ENCODE measurements around the gene INCA1. TPM values are rescaled to one million over a fixed set of nuclear protein-coding genes. Genes with fewer than 3 reads are reported as not detected.

The INCA1 gene
- total RNA-seq, 2 experiments from 2014 or later = 0.82 TPM; not detected in 1

- H3K79me2 ChIP-seq (ENCODE audit: insufficient read depth, low read depth, low read length) = peaks cover 22% of the 10 kb centered on the region; the same call in 1 of the 2 replicates
- ChIA-PET POLR2A (interaction anchor here (6.0 kb wide), 1 partner anchor 17 kb away, joined by 51 read pairs; the partner anchor contains the start of gene ENO3), CTCF (ENCODE audit: unreplicated experiment) (interaction anchor here (0.5 kb wide), 1 partner anchor 78 kb away, joined by 3 read pairs; no protein-coding TSS in a partner anchor)
- H3K4me2 ChIP-seq (ENCODE audit: low read length) = no peak overlapping the region
- H3K36me3 ChIP-seq (ENCODE audit: insufficient read depth, low read length) = peaks cover 31% of the 10 kb centered on the region
- H3K9me2 ChIP-seq (ENCODE audit: insufficient read depth, low read length) = no peaks in the 10 kb centered on the region
- no peak overlapping the region for H3K27ac ChIP-seq (ENCODE audit: low read depth, low read length, poor library complexity, severe bottlenecking)
- no peaks in the 10 kb centered on the region for H3K9me3 ChIP-seq (ENCODE audit: low read length)
- no peak for TF ChIP-seq EZH2phosphoT487 (IDR thresholded peaks at IDR 0.05; ENCODE audit: borderline replicate concordance, low read depth, low read length)
- TF ChIP-seq CTCF (conservative IDR thresholded peaks at IDR 0.05; ENCODE audit: low read length) = no peak
- no peaks in the 10 kb centered on the region for H4K20me1 ChIP-seq (ENCODE audit: insufficient read depth, low read length)
- intact Hi-C loops (cut with micrococcal nuclease; ENCODE audit: unreplicated experiment) = loop anchor here (5.0 kb wide), 1 partner anchor 48 kb away; no protein-coding TSS in a partner anchor
- BruUV-seq (replicated peaks) = no TSS peak
- H3K4me1 ChIP-seq (ENCODE audit: insufficient read depth, low read length, poor library complexity, severe bottlenecking) = peaks cover 23% of the 10 kb centered on the region
- no peak for DNase-seq (ENCODE audit: low spot score)
- no peak overlapping the region for H2AFZ ChIP-seq (ENCODE audit: low read length)
- no peak overlapping the region for H3K4me3 ChIP-seq (ENCODE audit: low read depth, low read length, poor library complexity, severe bottlenecking)
Measured at GRCh38 chr17:4969551-4970173, 27.7 kb downstream of the INCA1 start.

GRCh38 chr17:4969047-4969550 is 28.2 kb downstream of the INCA1 start:
- POLR2A ChIA-PET = interaction anchor here (1.5 to 6.0 kb wide), 3 partner anchors 17 to 29 kb away, joined by 5 to 51 read pairs (median 20); partner anchors contain the start of genes CAMTA2, ENO3, RNF167 and SLC25A11
- Histone ChIP-seq H3K4me2 (ENCODE audit: low read length) (peak overlapping the region; percentile 80; the same call in 1 of the 2 replicates), H3K9me3 (ENCODE audit: low read length) (no peaks in the 10 kb centered on the region), H3K9me2 (ENCODE audit: insufficient read depth, low read length) (no peaks in the 10 kb centered on the region), H3K4me3 (ENCODE audit: low read depth, low read length, poor library complexity, severe bottlenecking) (peak overlapping the region; percentile 78), H2AFZ (ENCODE audit: low read length) (no peak overlapping the region), H3K36me3 (ENCODE audit: insufficient read depth, low read length) (peaks cover 31% of the 10 kb centered on the region), H3K27ac (ENCODE audit: low read depth, low read length, poor library complexity, severe bottlenecking) (no peak overlapping the region), H3K4me1 (ENCODE audit: insufficient read depth, low read length, poor library complexity, severe bottlenecking) (peaks cover 23% of the 10 kb centered on the region), H3K79me2 (ENCODE audit: insufficient read depth, low read depth, low read length) (peaks cover 22% of the 10 kb centered on the region; the same call in 1 of the 2 replicates), H4K20me1 (ENCODE audit: insufficient read depth, low read length) (no peaks in the 10 kb centered on the region)
- TF ChIP-seq CTCF (conservative IDR thresholded peaks at IDR 0.05; ENCODE audit: low read length) = no peak
- TF ChIP-seq EZH2phosphoT487 (IDR thresholded peaks at IDR 0.05; ENCODE audit: borderline replicate concordance, low read depth, low read length) = no peak
- CTCF ChIA-PET (ENCODE audit: unreplicated experiment) = no interaction called here
- intact Hi-C loops (cut with micrococcal nuclease; ENCODE audit: unreplicated experiment) = loop anchor here (5.0 kb wide), 1 partner anchor 48 kb away; no protein-coding TSS in a partner anchor
- no TSS peak for BruUV-seq (replicated peaks)
- no peak for DNase-seq (ENCODE audit: low spot score)

Data from OCI-LY7 (cell line).